ENCODE data around the gene CCL28.

- no peak for TF ChIP-seq POLR2AphosphoS5 (IDR thresholded peaks at IDR 0.05; ENCODE audit: low read depth, low read length)
- TF ChIP-seq TAF1 (IDR thresholded peaks at IDR 0.05; ENCODE audit: borderline replicate concordance, insufficient read depth, low read length) = no peak
- TF ChIP-seq, protein P1, sequence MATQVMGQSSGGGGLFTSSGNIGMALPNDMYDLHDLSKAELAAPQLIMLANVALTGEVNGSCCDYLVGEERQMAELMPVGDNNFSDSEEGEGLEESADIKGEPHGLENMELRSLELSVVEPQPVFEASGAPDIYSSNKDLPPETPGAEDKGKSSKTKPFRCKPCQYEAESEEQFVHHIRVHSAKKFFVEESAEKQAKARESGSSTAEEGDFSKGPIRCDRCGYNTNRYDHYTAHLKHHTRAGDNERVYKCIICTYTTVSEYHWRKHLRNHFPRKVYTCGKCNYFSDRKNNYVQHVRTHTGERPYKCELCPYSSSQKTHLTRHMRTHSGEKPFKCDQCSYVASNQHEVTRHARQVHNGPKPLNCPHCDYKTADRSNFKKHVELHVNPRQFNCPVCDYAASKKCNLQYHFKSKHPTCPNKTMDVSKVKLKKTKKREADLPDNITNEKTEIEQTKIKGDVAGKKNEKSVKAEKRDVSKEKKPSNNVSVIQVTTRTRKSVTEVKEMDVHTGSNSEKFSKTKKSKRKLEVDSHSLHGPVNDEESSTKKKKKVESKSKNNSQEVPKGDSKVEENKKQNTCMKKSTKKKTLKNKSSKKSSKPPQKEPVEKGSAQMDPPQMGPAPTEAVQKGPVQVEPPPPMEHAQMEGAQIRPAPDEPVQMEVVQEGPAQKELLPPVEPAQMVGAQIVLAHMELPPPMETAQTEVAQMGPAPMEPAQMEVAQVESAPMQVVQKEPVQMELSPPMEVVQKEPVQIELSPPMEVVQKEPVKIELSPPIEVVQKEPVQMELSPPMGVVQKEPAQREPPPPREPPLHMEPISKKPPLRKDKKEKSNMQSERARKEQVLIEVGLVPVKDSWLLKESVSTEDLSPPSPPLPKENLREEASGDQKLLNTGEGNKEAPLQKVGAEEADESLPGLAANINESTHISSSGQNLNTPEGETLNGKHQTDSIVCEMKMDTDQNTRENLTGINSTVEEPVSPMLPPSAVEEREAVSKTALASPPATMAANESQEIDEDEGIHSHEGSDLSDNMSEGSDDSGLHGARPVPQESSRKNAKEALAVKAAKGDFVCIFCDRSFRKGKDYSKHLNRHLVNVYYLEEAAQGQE (IDR thresholded peaks at IDR 0.05; ENCODE audit: insufficient read depth in 1 of 2, low read depth in 2 of 2, low read length in 2 of 2) = no peak
- TF ChIP-seq SIN3A (IDR thresholded peaks at IDR 0.05; ENCODE audit: borderline replicate concordance, insufficient read depth, low read length) = no peak
Measured at GRCh38 chr5:43429706-43430105, 17.5 kb upstream of the CCL28 start.
